Activated T-helper 1 cell treated with anti-CD3 and anti-CD28 coated beads, Interleukin-2, amount 50 U/mL, for 16 hours (primary cell): ENCODE data around the gene VAV2.

Experiments
- DNase-seq, 2 donors: peaks; one replicate each; pipeline ENCODE4 v3.0.0-alpha.2; 2020; ENCODE audit warnings: low read depth in 1 of 2, low spot score in 1 of 2

Gene VAV2

GRCh38 chr9:133943036-133943780 is 48.9 kb downstream of the VAV2 start:
- no peak for DNase-seq

DNA sequence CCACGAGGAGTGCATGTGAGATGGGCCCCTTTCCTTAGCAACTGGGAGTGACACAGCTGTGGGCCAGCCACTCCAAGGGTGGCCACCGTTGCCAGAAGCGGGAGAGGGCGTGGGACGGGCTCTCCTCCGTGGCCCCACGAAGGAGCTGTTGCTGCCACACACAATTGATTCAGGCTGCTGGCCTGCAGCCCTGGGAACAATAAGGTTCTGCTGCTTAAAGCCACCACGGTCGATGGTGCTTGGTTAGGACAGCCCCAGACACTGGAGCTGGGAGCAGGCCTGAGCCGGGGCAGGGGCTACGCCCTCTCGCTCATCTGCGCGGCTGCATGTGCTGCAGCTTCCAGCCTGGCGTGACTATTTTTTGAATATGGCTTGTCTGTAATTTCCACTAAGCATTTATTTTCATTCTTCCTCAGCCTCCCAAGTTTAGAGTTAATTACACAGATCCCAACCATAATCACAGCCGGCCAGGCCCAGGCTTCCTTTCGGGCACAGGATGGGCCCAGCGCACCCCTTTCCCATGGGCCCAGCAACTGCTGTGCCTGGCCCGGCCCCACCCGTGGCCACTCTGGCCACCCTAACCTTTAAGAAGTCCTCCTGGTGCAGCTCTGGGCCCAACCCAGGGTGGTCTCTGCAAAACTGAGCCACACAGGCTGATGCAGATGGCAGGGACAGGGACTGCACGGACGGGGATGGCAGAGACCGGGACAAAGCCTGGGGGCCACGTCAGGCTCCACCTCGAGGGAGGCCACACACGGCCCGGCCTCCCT is 49.7 kb downstream of the VAV2 start:
- no peak for DNase-seq

DNA sequence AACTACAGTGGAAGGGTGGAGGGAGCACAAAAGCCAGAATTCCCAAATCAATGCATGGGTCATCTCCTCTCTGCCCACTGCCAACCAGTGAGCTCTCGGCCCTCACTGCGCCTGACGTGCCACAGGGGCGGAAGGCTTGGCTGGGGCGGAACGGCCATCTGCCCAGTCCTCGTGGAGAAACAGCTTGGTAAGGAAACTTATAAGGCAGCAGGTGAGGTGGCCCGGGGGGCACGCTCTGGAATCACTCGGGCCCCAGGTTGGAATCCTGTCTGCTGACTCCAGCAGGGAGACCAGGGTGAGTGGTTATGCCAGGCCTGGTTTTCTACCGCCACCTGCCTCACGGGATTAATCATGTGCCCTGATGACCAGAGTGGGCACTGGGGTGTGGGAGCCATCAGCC is 52.3 kb downstream of the VAV2 start:
- no peak for DNase-seq

DNA sequence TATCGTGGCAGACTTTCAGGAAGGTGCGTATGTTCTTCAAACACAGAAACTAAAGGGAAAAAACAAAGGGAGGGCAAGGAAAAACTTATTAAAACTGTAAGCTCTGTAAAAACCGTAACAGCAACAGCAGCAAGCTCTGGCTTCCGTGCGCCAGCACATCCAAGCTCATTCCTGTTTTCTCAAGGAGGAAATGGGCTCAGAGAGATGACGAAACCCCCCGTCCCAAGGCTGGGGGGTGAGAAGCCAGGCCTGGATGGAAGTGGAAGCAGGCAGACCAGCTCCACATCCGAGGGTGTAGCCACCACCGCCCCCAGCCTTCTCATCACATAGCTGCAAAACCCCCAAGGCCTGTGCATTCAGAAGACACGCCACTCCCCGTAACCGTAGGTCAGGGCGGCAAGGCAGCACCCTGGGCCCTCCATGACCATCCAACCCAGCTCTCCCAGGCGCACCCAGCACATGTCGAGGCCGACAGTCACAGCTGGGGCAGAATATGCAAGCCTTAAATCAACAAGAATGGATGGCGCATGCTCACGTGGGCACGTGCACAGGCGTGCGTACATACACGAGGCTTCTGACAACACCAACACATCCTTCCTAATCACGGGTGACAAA is 52.8 kb downstream of the VAV2 start:
- DNase-seq, result no peak

DNA sequence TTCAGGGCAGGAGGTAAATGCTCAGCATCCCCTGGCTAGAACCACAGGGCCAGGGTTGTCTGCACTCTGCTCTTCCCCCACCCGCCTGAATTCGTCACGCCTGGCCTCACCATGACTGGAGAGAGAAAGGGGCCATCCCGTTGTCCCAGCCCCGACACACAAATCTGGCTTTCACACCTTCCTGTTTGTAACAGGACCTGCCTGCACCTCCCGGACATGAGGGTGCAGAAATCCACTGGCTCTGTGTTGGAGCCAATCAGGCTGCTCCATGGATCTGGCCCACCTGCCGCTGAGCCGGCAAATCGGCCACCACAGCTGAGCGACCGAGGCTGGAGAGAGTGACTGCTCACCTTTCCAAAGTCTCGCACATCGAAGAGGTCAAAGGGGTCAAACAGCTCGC is 53.4 kb downstream of the VAV2 start:
- no peak for DNase-seq

GRCh38 chr9:133938086-133938485 is 54.0 kb downstream of the VAV2 start:
- no peak for DNase-seq

DNA sequence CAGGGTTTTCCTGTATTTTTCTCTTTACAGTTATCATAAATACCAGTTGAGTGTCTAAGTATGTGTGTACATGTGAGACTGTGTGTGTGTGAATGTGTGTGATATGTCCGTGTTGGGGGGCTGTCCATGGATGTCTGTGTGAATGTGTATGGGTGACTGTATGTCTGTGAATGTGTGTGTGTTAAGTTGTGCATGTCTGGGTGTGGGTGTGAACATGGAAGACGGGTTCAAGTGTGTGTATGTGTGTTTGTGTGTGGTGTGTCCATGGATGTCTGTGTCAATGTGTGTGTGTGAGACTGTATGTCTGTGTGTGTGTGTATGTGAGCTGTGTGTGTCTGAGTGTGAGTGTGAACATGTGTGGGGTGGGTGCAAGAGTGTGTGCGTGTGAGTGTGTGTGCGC is 55.0 kb downstream of the VAV2 start:
- no peak for DNase-seq

DNA sequence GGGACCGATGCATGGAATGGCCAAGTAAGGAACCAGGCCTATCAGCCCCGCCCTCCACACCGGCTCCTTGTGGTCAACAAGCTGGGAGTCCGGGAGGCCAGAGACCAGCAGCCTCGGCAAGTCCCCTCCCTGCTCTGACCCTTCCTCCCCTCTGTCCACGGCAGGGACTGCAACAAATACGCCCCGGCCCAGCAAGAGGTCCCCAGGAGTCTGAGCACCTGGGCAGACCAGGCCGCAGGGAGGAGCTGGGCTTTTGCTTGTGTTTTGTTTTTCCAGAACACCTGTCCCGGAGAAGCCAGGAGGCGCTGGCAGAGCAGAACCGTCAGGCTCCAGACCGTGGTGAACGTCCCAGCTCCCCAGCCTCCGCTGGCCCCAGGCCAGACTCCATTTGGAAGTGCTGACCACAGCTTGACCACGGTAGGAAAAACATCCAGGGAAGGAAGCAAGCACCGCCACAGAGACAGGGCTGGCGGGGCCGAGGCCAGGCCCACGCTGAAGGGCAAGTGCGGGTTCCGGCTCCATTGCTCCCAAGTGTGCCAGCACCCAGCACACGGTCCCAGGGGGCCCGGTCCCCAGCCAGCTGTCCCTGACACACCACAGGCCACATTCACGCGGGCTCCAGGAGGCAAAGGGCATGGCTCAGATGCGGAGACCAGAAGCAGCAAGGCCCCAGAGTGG is 56.7 kb downstream of the VAV2 start:
- DNase-seq, result no peak

DNA sequence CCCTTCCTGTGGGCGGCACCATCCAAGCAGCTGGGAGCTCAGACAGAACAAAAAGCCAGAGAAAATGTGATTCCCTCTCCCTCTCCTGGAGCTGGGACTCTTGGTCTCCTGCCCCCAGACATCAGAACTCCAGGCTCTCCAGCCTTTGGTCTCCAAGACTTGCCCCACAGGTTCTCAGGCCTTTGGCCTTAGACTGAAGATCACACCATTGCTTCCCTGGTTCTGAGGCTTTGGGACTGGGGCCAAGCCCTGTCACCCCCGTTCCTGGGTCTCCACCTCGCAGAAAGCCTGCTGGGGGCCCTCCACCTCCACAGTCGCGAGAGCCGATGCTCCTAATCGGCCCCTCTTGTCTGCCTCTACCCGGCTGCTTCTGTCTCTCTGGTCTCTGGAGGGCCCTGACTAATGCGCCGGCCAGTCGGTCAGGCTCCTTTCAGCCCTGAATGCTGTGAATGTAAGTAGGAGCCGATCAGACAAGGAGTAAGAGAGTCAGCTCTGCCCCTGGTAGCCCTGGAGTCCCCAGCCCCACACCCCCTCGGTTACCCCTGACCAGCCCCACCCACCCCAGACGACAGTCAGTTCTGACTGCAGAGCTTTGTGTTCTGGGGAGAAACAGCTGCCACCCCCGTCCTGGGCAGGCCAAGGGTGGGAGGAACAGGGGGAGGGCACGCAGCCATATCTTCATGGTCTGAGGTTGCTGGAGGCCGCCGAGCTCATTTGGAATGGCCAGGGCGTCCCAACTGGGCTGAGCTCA is 57.5 kb downstream of the VAV2 start:
- no peak for DNase-seq

DNA sequence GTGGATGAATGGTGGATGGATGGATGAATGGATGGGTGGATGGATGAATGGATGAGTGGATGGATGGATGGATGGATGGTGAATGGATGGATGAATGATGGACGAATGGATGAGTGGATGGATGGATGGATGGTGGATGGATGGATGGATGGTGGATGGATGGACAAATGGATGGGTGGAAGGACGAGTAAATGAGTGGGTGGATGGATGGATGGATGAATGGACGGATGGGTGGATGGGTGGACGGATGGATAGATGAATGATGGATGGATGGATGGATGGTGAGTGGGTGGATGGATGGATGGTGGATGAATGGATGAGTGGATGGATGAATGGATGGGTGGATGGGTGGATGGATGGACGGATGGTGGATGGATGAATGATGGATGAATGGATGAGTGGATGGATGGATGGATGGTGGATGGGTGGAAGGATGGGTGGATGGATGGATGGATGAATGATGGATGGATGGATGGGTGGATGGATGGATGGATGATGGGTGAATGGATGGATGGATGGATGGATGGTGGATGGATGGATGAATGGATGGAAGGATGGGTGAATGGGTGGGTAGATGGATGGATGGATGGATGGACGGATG is 58.6 kb downstream of the VAV2 start:
- no peak for DNase-seq

- DNase-seq, result no peak
Observed at GRCh38 chr9:133932633-133933032, 59.5 kb downstream of the VAV2 start.

GRCh38 chr9:133932181-133932580 is 59.9 kb downstream of the VAV2 start:
- no peak for DNase-seq

DNA sequence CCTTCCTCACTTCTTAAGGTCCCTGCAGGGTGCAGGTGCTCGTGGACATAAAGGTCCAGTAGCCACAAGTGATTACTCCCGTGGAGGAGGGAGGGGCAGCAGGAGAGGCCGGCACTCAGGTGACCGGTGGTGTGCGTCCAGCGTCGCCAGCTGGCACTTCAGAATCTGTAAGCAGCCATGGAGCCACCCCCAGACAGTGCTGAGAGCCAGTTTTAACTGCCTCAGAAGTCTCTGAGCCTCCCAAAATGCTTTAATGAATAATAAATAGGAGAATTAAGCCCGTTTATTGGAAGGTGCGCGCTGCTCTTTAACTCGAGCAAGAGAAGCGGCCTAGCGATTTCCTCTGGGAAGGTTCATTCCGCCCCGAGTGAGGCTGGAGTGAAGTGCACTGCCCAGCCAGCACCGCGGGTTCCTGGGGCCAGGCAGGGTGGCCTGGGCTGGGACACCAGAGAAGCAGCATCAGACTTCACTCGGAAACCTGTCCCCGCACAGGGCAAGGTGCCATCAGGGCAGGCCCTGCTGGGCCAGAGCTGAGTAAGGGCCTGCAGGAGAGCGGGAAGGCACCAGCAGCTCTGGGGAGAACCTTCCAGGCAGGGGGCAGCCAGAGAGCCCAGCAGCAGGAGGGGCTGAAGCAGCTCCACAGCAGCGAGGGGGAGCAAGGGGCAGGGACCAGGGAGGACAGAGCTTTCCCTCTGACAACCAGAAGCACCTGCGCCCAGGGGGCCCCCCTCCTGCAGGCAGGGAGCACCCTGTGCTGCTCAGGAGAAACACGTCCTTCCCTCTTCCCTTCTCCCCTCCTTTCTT is 61.2 kb downstream of the VAV2 start:
- DNase-seq, result no peak

GRCh38 chr9:133930046-133930681 is 62.0 kb downstream of the VAV2 start:
- no peak for DNase-seq

DNA sequence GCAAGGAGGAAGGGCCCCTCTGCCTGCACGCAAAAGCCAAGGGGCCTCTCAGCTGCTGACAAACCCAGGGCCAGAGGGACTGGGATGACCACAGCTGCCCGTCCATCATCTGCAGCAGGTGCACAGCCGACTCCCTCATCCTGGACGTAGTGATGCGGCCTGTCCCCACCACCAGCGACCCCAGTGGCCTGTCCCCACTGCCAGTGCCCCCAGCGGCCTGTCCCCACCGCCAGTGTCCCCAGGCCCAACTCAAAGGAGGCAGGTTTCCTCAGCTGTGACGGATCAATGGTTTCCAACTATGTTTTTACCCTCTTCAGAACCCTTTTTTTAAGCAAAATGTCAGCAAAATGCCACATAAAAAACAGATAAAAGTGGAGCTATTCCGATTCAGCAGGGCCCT is 62.5 kb downstream of the VAV2 start:
- no peak for DNase-seq

DNA sequence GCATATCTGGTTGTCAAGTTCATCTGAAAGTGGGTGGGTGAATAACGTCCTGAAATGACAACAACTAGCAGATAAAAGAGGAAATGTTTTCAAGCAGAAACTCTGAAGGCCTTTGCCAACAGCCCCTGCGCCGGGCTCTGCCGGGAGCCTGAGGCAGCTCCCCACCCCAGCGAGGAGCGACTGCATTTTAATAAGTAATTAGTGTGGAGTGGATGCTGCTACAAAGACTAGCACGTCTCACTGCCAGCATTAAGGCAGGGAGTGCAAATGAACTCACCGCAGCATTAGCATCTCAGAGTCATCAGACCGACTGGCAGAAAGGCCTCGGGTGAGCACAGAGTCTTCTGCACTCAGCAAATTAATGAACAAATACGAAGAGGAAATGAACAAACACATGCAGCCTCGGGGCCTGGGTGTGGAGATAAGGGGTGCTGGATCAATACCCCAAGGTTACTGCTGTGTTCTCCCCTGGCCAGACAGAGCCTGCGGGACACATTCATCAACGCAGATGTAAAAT is 63.8 kb downstream of the VAV2 start:
- DNase-seq, result no peak

- DNase-seq, result no peak
Observed at GRCh38 chr9:133927041-133927440, 65.1 kb downstream of the VAV2 start.

GRCh38 chr9:133926165-133926856 is 65.8 kb downstream of the VAV2 start:
- no peak for DNase-seq
